SK-N-DZ (cell line): Measurements from ENCODE around the gene CDS1. TPM values are rescaled to one million over a fixed set of nuclear protein-coding genes. Genes with fewer than 3 reads are reported as not detected.
"Not testable (repeated sequence)": the region's sequence is repeated elsewhere in the genome, so short reads cannot be mapped to it uniquely, and the experiment has no call there.

Experiments
- DNase-seq: peaks from one replicate; pipeline ENCODE4 v3.0.0-alpha.2; 2015; ENCODE audit warnings: low spot score
- polyA plus RNA-seq, 2 experiments: library from polyadenylated mRNA; depleted of rRNA; stranded (reverse); fragments of >200 nt; gene quantifications; 2 replicates each; pipeline ENCODE4 v1.2.3, GENCODE V29; 2014

Gene CDS1
- 0.54 and 0.93 TPM in 2 replicates for polyA plus RNA-seq (2014; cell fraction: cytosol; rRNA removed)
- polyA plus RNA-seq (2014; cell fraction: nucleus; rRNA removed), result 1.1 and 1.8 TPM in 2 replicates

DNA sequence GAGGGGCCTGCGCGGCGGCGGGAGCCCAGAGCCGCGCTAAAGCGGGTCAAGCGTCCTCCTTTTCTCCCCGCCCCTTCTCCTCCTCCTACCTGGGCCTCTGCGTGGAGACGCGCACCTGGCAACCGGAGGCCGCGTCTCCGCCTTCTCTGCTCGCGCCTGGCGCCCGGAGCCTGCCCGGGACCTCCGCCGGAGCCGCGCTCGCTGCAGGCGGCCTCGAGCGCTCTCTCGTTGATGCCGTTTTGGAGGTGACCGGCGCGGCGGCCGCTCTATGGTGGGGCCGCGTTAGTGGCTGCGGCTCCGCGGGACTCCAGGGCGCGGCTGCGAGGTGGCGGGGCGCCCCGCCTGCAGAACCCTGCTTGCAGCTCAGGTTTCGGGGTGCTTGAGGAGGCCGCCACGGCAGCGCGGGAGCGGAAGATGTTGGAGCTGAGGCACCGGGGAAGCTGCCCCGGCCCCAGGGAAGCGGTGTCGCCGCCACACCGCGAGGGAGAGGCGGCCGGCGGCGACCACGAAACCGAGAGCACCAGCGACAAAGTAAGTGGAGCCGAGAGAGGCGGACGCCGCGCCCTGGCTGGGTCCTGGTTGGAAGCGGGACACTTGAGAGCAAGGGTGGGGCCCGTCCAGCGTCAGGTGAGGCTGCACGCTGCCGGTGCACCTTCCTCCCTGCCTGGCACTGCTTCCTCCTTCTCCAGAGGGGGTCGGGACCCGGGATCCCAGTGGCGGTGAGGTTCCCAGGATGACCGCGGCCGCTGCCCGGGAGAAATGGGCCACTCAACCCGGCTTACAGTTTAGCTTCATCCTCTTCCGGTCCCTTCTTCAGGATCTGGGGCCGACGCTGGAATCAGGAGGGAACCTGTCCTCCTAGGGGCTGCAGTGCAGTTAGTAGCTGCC lies at the start of gene CDS1:
TSS of gene CDS1 (plus strand) at position 140 of the 888 bp plus-strand sequence. CDS start at position 415, 275 bp downstream.
- peak; percentile 11 for DNase-seq

DNA sequence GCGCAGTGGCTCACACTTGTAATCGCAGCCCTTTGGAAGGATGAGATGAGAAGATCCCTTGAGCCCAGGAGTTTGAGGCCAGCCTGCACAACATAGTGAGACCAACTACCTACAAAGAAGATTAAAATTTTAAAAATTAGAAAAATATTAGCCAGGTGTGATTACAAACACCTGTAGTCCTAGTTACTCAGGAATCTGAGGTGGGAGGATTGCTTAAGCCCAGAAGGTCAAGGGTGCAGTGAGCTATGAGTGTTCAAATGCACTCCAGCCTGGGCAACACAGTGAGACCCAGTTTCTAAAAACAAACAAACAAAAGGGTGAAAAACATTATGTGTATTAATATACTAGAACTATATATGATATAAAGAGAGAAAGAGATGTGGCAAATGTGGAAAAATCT lies 47.0 kb upstream of the CDS1 start:
- no peak for DNase-seq

DNA sequence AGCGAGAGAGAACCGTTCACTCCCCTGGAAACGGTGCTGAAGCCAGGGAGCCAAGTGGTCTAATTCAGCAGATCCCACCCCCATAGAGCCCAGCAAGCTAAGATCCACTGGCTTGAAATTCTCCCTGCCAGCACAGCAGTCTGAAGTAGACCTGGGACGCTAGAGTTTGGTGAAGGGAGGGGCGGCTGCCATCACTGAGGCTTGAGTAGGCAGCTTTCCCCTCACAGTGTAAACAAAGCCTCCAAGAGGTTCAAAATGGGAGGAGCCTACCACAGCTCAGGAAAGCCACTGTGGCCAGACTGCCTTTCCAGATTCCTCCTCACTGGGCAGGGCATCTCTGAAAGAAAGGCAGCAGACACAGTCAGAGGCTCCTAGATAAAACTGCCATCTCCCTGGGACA lies 37.8 kb upstream of the CDS1 start:
- no peak for DNase-seq

DNA sequence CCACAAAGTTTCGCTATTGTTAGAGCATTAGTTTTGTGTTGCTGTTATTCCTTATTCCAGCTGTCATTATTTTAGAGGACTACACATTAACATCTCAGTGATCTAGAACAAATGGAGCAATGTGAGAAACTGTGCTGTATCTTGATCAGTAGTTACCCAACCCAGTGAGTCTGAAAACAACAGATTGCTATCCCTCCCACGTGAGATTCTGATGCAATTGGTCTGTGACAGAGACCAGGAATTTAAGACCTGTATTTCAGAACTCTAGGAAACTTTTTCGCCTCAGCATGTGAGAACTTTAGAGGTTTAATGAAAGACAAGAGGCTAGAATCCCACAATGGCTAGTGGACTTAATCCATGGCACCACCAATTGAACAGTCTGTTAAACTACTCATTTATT lies 35.7 kb upstream of the CDS1 start:
- no peak for DNase-seq

DNA sequence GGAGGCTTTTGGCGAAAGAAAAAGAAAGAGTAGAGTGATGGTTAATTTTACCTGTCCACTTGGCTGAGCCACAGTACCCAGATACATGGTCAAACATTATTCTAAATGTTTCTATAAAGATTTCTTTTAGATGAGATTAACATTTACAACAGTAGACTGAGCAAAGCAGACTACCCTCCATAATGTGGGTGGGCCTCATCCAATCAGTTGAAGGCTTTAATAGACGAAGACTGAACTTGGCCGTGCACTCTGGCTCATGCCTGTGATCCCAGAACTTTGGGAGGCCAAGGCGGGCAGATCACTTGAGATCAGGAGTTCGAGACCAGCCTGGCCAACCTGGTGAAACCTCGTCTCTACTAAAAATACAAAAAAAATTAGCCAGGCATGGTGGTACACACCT lies 33.7 kb upstream of the CDS1 start:
- DNase-seq, result not testable (repeated sequence)

DNA sequence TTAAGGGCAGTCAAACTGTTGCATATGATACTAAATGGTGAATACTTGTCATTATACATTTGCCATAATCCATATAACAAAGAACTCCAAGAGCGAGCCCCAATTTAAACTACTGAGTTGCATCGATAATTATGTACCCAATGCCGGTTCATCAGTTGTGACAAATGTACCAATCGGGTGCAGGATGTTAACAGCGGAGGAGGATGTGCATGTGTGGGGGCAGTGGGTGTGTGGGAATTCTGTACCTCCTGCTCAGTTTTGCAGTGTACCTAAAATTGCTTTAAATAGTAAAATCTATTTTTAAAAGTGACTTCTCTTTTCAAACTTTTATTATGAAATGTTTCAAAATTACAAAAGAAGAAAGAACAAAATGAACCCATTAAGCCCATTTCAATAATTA lies 20.8 kb upstream of the CDS1 start:
- DNase-seq, result no peak

DNA sequence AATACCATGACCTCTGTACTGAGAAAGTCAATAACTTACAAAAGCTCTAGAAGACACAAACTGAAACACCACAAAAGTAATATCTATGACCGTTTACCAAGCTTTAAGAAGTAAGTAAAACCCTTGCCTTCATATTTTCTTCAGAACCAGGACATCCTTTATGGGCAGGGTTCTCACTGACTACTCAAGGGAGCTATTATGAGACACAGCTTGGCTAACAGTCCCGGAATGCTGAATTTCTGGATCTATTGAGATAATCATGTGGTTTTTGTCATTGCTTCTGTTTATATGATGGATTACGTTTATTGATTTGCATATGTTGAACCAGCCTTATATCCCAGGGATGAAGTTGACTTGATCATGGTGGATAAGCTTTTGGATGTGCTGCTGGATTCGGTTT lies 19.9 kb upstream of the CDS1 start:
- no peak for DNase-seq

DNA sequence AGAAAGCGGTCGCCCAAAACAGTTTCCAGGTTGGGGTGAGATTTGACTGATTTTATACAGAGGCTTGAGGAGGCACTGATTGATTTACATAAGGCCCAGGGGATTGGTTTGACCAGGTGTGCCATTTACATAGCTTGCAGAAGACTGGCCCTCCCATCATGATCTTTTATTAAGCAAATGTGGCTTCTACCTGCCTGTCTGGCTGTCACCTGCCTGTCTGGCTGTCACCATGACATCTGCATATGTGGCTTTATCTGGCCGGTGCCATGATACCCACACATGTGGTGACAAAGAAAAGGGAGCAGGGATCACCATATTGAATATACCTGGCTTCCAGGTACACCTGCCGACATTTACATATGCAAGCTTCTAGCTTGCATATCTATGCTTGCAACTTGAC lies 17.0 kb upstream of the CDS1 start:
- no peak for DNase-seq

DNA sequence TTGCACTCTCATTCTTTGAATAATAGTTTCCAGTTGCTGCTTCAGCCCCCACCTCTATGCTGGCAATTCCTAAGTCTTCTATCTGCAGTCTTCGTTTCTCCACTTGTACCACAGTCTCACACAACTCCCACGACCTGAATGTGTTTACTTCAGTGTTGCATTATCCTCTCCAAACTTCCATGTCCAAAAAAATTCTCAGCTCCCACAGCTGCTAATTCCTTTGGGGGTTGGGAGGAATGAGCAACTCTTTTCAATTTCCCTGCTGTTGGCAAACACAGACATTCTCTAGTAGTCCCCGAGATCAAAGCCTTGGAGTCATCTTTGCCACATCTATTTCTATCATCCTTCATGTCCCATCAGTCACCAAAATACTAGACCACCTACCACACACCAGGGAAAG lies 14.4 kb upstream of the CDS1 start:
- DNase-seq, result no peak

DNA sequence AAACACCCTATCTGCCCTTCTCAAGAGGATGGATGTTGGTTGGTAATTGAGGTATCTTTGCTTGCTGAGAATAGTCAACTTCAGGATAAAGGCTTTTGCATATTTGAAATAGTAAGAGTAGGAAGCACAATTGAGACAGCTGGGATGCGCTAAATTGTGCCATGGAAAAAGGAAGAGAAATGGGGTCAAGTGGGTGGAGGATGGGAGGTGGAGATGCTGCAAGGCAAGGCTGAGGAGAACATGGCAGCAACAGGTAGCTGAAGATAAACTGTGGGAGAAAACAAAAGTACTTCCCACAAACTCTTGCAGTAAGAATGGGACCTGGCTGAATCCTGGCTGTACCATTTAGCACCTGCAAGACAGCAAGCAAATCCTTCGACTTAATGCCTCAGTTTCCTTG lies 13.9 kb upstream of the CDS1 start:
- no peak for DNase-seq

DNA sequence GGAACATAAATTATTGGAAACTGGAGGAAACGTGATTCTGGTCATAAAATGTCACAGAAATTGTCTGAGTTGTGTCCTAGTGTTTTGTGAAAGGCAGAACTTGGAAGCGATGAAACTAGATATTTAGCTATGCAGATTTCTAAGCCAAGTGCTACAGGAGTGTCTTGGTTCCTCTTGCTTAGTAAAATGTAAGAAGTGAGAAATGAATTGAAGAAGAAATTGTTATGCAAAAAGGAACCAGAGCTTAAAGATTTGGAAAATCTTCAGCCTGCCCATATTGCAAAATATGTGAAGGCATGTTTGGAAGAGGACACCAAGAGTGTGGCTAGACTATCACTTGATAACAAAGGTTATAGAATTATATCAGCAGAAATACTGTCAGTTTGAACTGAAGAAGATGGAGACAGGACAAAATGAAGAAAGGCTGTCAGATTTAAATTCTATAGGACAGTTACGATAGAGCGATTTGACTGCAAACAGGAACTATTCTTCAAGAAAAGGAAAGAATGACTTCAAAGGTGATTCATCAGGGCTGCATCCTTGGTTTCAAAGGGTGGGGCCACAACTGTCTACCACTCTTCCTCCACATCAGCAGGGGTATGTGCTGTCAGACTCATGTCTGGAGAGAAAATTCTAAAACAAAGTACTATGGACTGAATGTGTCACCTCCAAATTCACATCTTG lies 9.4 kb upstream of the CDS1 start:
- DNase-seq, result no peak

DNA sequence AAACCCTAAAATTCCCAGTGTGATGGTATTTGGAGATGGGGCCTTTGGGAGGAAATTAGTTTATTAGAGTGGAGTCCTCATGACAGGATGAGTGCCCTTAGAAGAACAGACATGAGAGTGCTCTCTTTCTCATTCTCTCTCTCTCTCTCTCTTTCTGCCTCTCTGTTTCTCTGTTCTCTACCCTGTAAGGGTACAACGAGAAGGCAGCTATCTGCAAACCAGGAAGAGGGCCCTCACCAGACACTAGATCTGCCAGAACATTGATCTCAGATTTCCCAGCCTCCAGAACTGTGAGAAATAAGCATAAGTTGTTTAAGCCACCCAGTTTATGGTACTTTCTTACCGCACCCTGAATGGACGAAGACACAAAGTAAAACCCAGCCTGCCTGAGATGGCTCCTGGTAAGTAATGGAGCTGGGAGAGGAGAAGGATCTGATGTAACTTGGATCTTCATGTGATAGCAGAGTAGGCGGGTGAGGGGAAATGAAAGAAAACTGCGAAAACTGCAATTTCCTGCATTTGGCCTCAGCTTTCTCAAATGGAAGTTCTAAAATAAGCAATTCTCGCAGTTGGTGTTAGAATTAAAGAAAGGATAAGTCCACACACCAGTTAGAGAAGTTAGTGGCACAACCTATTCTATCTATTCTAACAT lies 8.7 kb upstream of the CDS1 start:
- DNase-seq, result no peak

DNA sequence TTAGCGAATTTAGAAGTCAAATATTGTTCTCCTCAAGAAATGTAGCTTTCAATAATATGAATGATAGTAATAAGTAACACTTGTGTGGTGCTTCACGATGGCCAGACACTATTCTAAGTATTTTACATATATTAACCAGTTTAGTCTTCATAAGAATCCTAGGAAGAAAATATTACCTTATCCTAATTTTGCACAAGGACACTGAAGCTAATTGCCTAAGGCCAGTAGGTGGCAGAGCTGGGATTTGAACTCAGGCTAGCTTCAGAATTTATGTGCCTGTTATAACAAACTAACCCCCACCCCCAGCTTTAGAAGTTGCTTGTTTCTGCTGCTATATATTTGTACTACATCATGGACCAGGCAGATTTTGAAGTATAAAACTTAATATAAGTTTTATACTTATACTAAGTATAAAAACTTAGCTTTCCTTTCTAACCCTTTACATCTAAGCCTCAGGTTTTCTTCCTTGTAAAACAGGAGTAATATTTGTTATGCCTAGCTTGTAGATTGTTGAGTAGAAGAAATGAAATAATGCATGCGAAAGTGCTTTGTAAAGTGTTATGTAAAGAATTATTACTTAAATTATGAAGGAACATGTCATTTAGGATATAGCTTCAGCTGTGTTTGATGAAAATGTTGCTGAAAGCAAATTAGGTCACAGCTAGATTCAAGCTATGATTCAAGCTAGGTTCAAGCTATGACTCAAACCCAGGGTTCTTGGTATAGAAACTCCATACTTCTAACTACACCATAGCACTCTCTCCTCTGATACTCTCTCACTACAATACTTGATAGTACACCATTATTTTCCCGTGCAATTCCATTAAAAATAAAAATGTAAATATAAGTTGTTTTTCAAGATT lies 4.2 kb upstream of the CDS1 start:
- DNase-seq, result peak; percentile 20

DNA sequence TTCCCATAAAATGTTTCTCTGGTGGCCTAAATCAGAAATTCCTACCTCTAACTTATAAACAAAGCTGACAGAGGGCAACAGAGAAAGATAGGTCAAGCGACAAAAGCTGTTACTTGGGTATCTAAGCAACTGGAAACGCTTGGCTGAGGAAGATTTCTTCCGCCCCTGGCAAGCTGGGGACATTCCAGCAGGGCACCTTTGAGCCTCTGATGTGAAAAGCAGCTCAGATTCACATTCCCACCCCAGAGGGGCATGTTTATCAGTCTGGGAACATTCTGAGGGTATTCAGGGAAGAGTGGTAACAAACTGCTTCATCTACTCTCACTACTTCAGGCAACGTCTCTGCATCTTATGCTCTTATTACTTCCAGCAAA lies 3.5 kb upstream of the CDS1 start:
- no peak for DNase-seq

DNA sequence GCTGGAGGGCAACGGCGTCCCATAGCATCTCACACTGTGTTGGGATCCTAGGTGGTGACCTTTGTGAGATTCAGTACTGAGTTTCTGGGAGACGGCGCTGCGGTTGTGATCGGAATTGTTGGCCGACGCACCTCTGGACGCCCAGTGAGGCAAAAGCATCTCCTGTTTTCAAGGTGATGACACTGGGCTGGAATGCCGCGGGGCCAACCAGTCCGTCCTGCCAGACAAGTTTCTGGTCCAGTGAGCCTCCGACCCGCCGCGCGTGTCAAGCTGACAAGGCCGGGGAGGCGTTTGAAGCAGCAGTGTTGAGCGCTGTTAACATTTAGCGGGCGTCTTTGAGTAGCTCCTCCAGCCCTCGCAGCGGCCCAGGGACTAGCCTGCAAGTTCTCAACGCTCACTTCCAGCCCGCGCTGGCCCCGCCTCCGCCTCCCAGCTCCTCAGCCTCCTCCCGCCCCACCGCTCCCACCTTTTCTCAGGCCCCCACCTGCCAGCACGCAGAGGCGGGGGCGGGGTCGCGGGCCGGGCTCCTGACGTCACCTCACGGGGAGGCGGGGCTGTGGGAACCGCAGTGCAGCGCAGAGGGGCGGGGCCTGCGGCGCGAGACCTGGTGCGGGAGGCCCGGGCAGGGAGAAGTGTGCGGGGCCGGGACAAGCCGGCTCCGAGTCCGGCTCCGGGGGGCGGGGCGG lies 482 bp upstream of the CDS1 start:
- peak; percentile 89 for DNase-seq

DNA sequence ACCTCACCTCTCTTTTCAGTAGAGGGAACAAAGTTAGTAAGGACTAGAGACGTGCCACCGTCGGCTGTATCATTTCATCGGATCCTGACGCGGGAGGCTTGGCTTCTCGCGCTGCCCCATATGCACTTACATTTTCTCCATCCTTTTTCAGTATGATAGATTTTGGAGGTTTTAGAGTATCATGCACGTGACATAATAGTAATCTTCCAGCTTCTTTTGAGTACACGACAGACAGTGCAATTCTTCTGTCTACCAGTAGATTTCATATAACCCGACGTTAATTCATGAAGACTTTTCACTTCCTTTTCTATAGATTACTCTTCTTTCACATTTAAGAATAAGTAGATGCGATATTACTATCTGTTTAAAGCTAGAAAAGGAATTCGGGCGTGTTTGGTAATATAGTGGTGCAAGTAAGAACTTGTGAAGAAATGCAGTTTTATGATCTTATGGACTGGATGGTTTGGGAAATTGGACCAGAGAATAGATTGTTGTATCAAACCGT lies 1.0 kb downstream of the CDS1 start:
- no peak for DNase-seq

DNA sequence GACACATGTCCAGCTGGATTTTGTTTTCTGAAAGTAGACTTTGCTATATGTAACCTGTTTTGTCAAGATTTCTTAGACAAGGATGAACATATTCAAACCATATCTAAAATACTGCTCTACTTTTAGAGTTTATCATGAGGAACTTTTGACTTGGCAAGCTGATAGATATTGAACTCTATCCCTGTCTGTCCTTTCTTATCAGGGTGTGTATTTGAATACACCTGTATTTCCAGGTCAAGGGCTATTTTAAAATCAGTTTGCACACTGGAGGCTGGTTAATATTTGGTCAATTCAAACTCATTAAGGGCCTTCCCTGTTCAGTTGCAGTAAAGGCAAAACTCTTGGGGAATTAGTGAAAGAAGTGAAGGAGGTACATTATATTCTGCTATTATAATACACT lies 2.3 kb downstream of the CDS1 start:
- DNase-seq, result no peak

DNA sequence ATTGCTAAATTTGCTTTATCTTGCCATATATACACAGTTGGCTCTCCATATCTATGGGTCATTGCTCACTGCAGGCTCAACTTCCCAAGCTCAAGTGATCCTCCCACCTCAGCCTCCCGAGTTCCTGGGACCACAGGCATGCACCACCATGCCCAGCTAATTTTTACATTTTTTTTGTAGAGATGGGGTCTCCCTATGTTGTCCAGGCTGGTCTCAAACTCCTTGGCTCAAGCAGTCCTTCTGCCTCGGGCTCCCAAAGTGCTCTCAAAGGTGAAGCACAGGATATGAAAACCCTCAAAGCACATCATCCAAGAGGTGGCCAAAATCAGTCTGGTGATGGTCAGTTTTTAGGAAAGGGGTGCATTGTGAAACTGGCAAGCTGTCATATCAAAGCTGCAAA lies 11.8 kb downstream of the CDS1 start:
- DNase-seq, result no peak

DNA sequence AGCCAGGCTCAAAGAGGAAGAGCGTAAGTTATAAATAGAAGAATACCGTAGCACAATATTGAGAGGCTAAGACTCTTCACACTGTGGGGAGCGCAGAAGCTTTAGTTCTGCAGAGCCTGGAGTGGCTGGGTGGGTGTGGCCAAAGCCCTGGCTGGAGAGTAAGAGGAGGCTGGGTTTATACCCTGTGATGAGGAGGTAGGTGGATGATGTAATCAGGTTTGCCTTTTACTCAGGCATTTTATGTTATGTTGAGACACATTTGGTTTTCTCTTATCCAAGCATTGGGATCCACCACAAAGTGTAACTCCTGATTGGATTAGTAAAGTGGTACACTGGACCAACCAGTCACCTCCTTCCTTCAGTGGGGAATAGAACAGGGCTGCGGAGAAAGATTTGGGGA lies 13.9 kb downstream of the CDS1 start:
- DNase-seq, result no peak

DNA sequence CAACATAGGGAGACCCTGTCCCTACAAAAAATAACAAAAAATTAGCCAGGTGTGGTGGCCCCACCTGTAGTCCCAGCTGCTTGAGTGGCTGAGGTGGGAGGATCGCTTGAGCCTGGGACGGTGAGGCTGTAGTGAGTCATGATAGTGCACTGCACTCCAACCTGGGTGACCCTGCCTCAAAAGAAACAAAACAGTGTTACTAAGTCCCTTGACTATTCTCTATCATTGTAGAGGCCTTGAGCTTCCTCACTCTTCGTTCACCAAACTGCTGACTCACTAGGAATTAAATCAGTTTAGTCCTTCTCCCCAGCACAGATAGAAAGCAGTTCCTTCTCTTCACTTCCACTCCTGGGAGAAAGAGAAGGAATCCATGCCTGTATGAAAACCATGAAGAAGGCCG lies 14.5 kb downstream of the CDS1 start:
- no peak for DNase-seq

DNA sequence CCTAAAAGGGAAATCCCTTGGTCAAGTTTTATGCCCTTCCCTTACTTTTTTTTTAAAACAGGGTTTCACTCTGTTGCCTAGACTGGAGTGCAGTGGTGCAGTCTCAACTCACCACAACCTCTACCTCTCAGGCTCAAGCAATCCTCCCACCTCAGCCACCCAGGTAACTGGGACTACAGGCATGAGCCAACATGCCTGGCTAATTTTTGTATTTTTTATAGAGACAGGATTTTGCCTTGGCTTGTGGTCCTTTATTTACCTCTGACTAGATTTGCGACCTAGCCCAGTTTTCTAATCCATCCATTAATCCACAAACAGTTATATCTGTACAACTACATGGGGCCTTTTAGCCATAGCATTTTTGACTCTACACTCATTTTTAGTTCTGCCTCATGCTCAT lies 23.7 kb downstream of the CDS1 start:
- DNase-seq, result no peak
